K562 (cell line): Measurements from ENCODE around the gene TTC33. TPM values are rescaled to one million over a fixed set of nuclear protein-coding genes. Genes with fewer than 3 reads are reported as not detected.
A peak's percentile ranks its signal among the peaks of the same experiment; 100 is the strongest.

Experiments used
- CHCHD3 ChIP-seq: fragments of 250-450 bp; sonication (Bioruptor Pico); IDR thresholded peaks from 2 replicates; pipeline ENCODE4 v2.1.2; 2022; ENCODE audit warnings: mild to moderate bottlenecking
- ETS2 ChIP-seq: IDR thresholded peaks from 2 replicates; pipeline ENCODE4 v1.6.1; 2016; ENCODE audit warnings: borderline replicate concordance, missing genetic modification characterization, mild to moderate bottlenecking, moderate library complexity, missing compliant biosample characterization; ENCODE audit not compliant: poor library complexity, severe bottlenecking
- GATA2 ChIP-seq: sonication (generic); formaldehyde crosslinking; IDR thresholded peaks from 2 replicates; pipeline ENCODE4 v1.4.0; 2020; ENCODE audit warnings: mild to moderate bottlenecking, missing genetic modification reagents
- HDAC8 ChIP-seq: fragments of 450-650 bp; IDR thresholded peaks from 2 replicates; pipeline ENCODE4 v1.6.1; 2016; ENCODE audit warnings: mild to moderate bottlenecking, missing genetic modification characterization, moderate library complexity, missing compliant biosample characterization
- MAFK ChIP-seq: IDR thresholded peaks from 2 replicates; pipeline ENCODE4 v1.6.1; 2011; ENCODE audit warnings: low read length, improper control_type of control experiment
- MECOM ChIP-seq: fragments of 250-450 bp; sonication (Bioruptor Pico); IDR thresholded peaks from 2 replicates; pipeline ENCODE4 v1.8.0; 2022; ENCODE audit warnings: inconsistent platforms
- MXI1 ChIP-seq: IDR thresholded peaks from 2 replicates; pipeline ENCODE4 v1.6.1; 2011; ENCODE audit warnings: low read depth, mild to moderate bottlenecking, improper control_type of control experiment, low read length
- MYC ChIP-seq, 2 experiments: fragments of 250-450 bp in 1 of 2; sonication (Bioruptor Pico) in 1 of 2; IDR thresholded peaks; 2 replicates each; pipeline versions ENCODE4 v1.5.1 to v1.6.1; 2012 to 2021; ENCODE audit warnings: low read depth in 2 of 2, borderline replicate concordance in 1 of 2, improper control_type of control experiment in 1 of 2, low read length in 1 of 2, mild to moderate bottlenecking in 1 of 2, moderate library complexity in 1 of 2
- RFX1 ChIP-seq: fragments of 450-650 bp; IDR thresholded peaks from 2 replicates; pipeline ENCODE4 v1.6.1; 2016; ENCODE audit warnings: mild to moderate bottlenecking, moderate library complexity
- SMAD3 ChIP-seq: fragments of 450-650 bp; formaldehyde crosslinking; conservative IDR thresholded peaks from 2 replicates; pipeline ENCODE4 v1.4.0; 2020; ENCODE audit warnings: mild to moderate bottlenecking
- TOE1 ChIP-seq, 2 experiments: fragments of 450-650 bp in 1 of 2; sonication (generic) in 1 of 2; formaldehyde crosslinking in 1 of 2; IDR thresholded peaks; 2 replicates each; pipeline versions ENCODE4 v1.7.1 to v1.8.0; 2016 to 2022; ENCODE audit warnings: borderline replicate concordance in 2 of 2, mild to moderate bottlenecking in 2 of 2, antibody characterized with exemption in 1 of 2, inconsistent platforms in 1 of 2, low read depth in 1 of 2, missing genetic modification reagents in 1 of 2, moderate library complexity in 1 of 2
- ZNF175 ChIP-seq: fragments of 200-800 bp; sonication (Bioruptor generic); IDR thresholded peaks from 2 replicates; pipeline ENCODE4 v1.6.1; 2016; ENCODE audit warnings: low read depth, mild to moderate bottlenecking, missing genetic modification characterization, missing compliant biosample characterization
- ZNF197 ChIP-seq: fragments of 200-800 bp; sonication (Bioruptor generic); IDR thresholded peaks from 2 replicates; pipeline ENCODE4 v1.6.1; 2016; ENCODE audit warnings: low read depth, missing genetic modification characterization, missing compliant biosample characterization
- ZNF766 ChIP-seq: fragments of 200-800 bp; sonication (Bioruptor generic); conservative IDR thresholded peaks from 2 replicates; pipeline ENCODE4 v1.6.1; 2016; ENCODE audit warnings: missing genetic modification characterization, missing compliant biosample characterization
- polyA plus RNA-seq, 8 experiments: library from polyadenylated mRNA; depleted of rRNA in 4 of 8; stranded (reverse) in 5 of 8; unstranded in 3 of 8; fragments of >200 nt; fragmentation: Nextera tagmentation in 2 of 8; fragmentation: Illumina TruSeq in 1 of 8; extraction: Ambion mirVana in 2 of 8; extraction: Trizol in 1 of 8; gene quantifications; 2 replicates each; pipeline versions ENCODE4 v1.2.1 to v1.2.3, GENCODE V29; 2011 to 2014; ENCODE audit warnings: inconsistent platforms in 1 of 8, missing spikeins in 1 of 8
- total RNA-seq, 7 experiments: library from RNA; depleted of rRNA in 6 of 7; stranded (reverse); fragments of >200 nt in 6 of 7; fragmentation: Illumina TruSeq in 2 of 7; extraction: Trizol in 2 of 7; gene quantifications; 2 replicates each; pipeline versions ENCODE4 v1.2.1 to v1.2.3, GENCODE V29; 2011 to 2021; ENCODE audit warnings: low replicate concordance in 1 of 7
- TF ChIP-seq, protein P1 (sequence below), 3 experiments: IDR thresholded peaks in 2 of 3; conservative IDR thresholded peaks in 1 of 3; 2 replicates each; pipeline ENCODE4 v1.5.1; 2011 to 2012; ENCODE audit warnings: low read length in 3 of 3, mild to moderate bottlenecking in 3 of 3, control low read depth in 2 of 3, improper control_type of control experiment in 1 of 3, inconsistent platforms in 1 of 3, low read depth in 1 of 3, mixed read lengths in 1 of 3, moderate library complexity in 1 of 3; ENCODE audit not compliant: insufficient read depth in 2 of 3
- TF ChIP-seq, protein P2 (sequence below): fragments of 450-650 bp; formaldehyde crosslinking; IDR thresholded peaks from 2 replicates; pipeline ENCODE4 v1.4.0; 2020; ENCODE audit warnings: mild to moderate bottlenecking, mixed read lengths
- TF ChIP-seq, protein P3 (sequence below): fragments of 450-650 bp; IDR thresholded peaks from 2 replicates; pipeline ENCODE4 v1.6.1; 2016
- TF ChIP-seq, protein P4 (sequence below): fragments of 250-450 bp; sonication (Bioruptor Pico); IDR thresholded peaks from 2 replicates; pipeline ENCODE4 v1.4.0; 2020; ENCODE audit warnings: mild to moderate bottlenecking

The TTC33 gene
- total and polyA plus RNA-seq, 9 of the 15 experiments (the other 6 are each of a cell fraction or from before 2014, with no cell fraction given): 11.5 to 24.9 (median 21.1) TPM

DNA sequence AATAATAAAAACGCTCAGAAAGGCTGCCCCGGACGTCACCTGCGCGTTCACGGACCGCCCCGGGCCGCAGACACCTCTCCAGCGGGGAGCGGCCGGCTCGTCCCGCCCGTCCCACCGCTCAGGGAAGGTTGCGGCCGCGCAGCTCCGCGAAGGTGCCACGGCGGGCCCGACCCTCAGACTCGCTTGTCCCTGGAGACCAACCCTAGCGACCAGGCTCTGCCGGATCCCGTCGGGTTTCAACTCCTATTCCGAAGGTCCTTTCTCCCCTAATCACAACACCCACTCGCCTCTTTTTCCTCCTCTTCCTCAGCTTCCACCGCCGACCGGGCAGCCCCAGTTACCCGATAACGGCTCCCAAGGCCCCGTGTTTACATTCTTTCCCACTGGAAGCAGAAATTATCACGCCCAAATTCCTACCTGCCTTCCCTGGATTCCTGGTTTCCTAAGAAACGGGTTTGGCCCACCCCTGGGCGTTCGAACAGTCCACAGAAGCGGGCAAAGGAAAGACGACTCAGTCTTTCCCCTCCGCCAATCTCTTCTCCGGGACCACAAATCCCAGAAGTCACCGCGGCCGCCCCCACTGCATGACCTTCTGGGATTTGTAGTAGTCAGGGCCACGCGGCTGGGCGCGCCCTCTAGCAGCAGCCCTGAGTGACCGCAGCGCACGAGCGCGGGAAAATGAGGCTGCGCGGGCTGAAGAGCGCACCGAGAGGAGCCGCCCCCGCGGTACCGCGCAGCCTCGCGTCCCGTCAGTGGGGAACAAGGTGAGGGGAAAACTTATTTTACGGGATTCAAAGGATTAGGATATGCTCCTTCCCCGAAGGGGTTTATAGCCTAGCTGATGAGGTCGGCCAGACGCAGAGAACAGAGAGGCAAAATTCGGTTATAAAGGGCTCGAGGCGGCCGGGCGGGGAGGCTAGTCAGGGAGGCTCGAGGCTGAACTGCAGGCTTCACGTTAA, at the start of gene TTC33 (continued):
- TF ChIP-seq MAFK: no peak
- TF ChIP-seq ETS2 (tag): no peak
- TF ChIP-seq TOE1 (IDR thresholded peaks at IDR 0.05; ENCODE audit: borderline replicate concordance): 0 out of 2 replicates have a peak, but pooled peaks have one; percentile 16
- peak; percentile 73; the same call in 1 of the 2 replicates for TF ChIP-seq TOE1 (CRISPR knock-in tag; IDR thresholded peaks at IDR 0.05; ENCODE audit: borderline replicate concordance, low read depth)
- TF ChIP-seq, protein P1, sequence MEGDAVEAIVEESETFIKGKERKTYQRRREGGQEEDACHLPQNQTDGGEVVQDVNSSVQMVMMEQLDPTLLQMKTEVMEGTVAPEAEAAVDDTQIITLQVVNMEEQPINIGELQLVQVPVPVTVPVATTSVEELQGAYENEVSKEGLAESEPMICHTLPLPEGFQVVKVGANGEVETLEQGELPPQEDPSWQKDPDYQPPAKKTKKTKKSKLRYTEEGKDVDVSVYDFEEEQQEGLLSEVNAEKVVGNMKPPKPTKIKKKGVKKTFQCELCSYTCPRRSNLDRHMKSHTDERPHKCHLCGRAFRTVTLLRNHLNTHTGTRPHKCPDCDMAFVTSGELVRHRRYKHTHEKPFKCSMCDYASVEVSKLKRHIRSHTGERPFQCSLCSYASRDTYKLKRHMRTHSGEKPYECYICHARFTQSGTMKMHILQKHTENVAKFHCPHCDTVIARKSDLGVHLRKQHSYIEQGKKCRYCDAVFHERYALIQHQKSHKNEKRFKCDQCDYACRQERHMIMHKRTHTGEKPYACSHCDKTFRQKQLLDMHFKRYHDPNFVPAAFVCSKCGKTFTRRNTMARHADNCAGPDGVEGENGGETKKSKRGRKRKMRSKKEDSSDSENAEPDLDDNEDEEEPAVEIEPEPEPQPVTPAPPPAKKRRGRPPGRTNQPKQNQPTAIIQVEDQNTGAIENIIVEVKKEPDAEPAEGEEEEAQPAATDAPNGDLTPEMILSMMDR (IDR thresholded peaks at IDR 0.05 in 2 of 3, conservative IDR thresholded peaks at IDR 0.05 in 1 of 3; ENCODE audit: insufficient read depth in 2 of 3, low read depth in 1 of 3, low read length in 3 of 3): peak; percentile 91 to 95 (median 92)
- TF ChIP-seq, protein P2, sequence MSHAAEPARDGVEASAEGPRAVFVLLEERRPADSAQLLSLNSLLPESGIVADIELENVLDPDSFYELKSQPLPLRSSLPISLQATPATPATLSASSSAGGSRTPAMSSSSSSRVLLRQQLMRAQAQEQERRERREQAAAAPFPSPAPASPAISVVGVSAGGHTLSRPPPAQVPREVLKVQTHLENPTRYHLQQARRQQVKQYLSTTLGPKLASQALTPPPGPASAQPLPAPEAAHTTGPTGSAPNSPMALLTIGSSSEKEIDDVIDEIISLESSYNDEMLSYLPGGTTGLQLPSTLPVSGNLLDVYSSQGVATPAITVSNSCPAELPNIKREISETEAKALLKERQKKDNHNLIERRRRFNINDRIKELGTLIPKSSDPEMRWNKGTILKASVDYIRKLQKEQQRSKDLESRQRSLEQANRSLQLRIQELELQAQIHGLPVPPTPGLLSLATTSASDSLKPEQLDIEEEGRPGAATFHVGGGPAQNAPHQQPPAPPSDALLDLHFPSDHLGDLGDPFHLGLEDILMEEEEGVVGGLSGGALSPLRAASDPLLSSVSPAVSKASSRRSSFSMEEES (CRISPR knock-in tag): no peak; the same call in 1 of the 2 replicates
- no peak for TF ChIP-seq MECOM (CRISPR knock-in tag)
- TF ChIP-seq RFX1: peak; percentile 25; the same call in 1 of the 2 replicates
- TF ChIP-seq GATA2 (CRISPR knock-in tag): no peak; the same call in 1 of the 2 replicates
- peak; percentile 99 for TF ChIP-seq MYC (IDR thresholded peaks at IDR 0.05; ENCODE audit: low read depth, low read length)
- 0 out of 2 replicates have a peak, but pooled peaks have one; percentile 53 for TF ChIP-seq MYC (CRISPR knock-in tag; IDR thresholded peaks at IDR 0.05; ENCODE audit: borderline replicate concordance, low read depth)
- TF ChIP-seq, protein P3, sequence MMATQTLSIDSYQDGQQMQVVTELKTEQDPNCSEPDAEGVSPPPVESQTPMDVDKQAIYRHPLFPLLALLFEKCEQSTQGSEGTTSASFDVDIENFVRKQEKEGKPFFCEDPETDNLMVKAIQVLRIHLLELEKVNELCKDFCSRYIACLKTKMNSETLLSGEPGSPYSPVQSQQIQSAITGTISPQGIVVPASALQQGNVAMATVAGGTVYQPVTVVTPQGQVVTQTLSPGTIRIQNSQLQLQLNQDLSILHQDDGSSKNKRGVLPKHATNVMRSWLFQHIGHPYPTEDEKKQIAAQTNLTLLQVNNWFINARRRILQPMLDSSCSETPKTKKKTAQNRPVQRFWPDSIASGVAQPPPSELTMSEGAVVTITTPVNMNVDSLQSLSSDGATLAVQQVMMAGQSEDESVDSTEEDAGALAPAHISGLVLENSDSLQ: peak; percentile 76
- TF ChIP-seq MXI1: 0 out of 2 replicates have a peak, but pooled peaks have one; percentile 57
- TF ChIP-seq SMAD3: peak; percentile 88; the same call in 1 of the 2 replicates
- no peak for TF ChIP-seq HDAC8
- TF ChIP-seq, protein P4, sequence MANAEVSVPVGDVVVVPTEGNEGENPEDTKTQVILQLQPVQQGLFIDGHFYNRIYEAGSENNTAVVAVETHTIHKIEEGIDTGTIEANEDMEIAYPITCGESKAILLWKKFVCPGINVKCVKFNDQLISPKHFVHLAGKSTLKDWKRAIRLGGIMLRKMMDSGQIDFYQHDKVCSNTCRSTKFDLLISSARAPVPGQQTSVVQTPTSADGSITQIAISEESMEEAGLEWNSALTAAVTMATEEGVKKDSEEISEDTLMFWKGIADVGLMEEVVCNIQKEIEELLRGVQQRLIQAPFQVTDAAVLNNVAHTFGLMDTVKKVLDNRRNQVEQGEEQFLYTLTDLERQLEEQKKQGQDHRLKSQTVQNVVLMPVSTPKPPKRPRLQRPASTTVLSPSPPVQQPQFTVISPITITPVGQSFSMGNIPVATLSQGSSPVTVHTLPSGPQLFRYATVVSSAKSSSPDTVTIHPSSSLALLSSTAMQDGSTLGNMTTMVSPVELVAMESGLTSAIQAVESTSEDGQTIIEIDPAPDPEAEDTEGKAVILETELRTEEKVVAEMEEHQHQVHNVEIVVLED (CRISPR knock-in tag): peak; percentile 67
- peak; percentile 77 for TF ChIP-seq ZNF175 (CRISPR knock-in tag)
- peak; percentile 87; the same call in 1 of the 2 replicates for TF ChIP-seq ZNF197
- peak; percentile 92; the same call in 1 of the 2 replicates for TF ChIP-seq ZNF766 (CRISPR knock-in tag)
- TF ChIP-seq CHCHD3 (CRISPR knock-in tag): no peak
